K562 treated with DMSO at 1 percent for 4 hours (cell line): ENCODE data around the gene ANKRD22. TPM values are rescaled to one million over a fixed set of nuclear protein-coding genes. Genes with fewer than 3 reads are reported as not detected.

ENCODE experiments used
- total RNA-seq: library from RNA; unstranded; fragments of 300-600 nt; gene quantifications from 2 replicates; pipeline ENCODE4 v1.2.3, GENCODE V29; 2022; ENCODE audit not compliant: insufficient read depth

The ANKRD22 gene
- not detected in 2 replicates for total RNA-seq

GRCh38 chr10:88851706-88852105 is at the start of gene ANKRD22:
ANKRD22 (minus strand) TSS chr10:88851844; CDS start chr10:88851607, 237 bp downstream.

GRCh38 chr10:88879534-88880281 is 28.1 kb upstream of the ANKRD22 start, which contains the start of gene STAMBPL1:
STAMBPL1 (plus strand) TSS chr10:88880245; CDS start chr10:88901709, 21,464 bp downstream.

GRCh38 chr10:88802523-88803285 is 48.9 kb downstream of the ANKRD22 start, which contains the start of gene LIPM:
LIPM (plus strand) TSS chr10:88802730; CDS start chr10:88802897, 167 bp downstream.

Other genes with a start within 250 kb of the ANKRD22 start
- gene LIPF, start 187.4 kb downstream of the ANKRD22 start, total RNA-seq = not detected in 2 replicates
- gene LIPK, start 145.6 kb downstream of the ANKRD22 start, total RNA-seq = not detected in 2 replicates
- not detected in 2 replicates for gene LIPN, start 91.8 kb downstream of the ANKRD22 start, total RNA-seq
- gene LIPM, start 49.1 kb downstream of the ANKRD22 start, total RNA-seq = not detected in 2 replicates
- gene STAMBPL1, start 28.4 kb upstream of the ANKRD22 start, total RNA-seq = not detected in 2 replicates
- 0.70 and 1.5 TPM in 2 replicates for gene ACTA2, start 100.9 kb upstream of the ANKRD22 start, total RNA-seq
- not detected in 2 replicates for gene FAS, start 139.0 kb upstream of the ANKRD22 start, total RNA-seq